HFF-Myc (cell line): ENCODE measurements around the gene GALNT9.

Experiments
- DNase-seq: peaks from one replicate; pipeline ENCODE4 v3.0.0-alpha.2; 2011; ENCODE audit warnings: low read depth; ENCODE audit errors: extremely low read depth
- H3K4me3 ChIP-seq: replicated peaks from 2 replicates; pipeline ENCODE4 v1.5.1; 2011; ENCODE audit warnings: low read depth, mild to moderate bottlenecking, control low read depth, low read length
- TF ChIP-seq, protein P1 (sequence below): IDR thresholded peaks from 2 replicates; pipeline ENCODE4 v1.5.1; 2012; ENCODE audit warnings: mild to moderate bottlenecking, low read depth, low read length, control low read depth; ENCODE audit errors: missing control alignments

Gene GALNT9

DNA sequence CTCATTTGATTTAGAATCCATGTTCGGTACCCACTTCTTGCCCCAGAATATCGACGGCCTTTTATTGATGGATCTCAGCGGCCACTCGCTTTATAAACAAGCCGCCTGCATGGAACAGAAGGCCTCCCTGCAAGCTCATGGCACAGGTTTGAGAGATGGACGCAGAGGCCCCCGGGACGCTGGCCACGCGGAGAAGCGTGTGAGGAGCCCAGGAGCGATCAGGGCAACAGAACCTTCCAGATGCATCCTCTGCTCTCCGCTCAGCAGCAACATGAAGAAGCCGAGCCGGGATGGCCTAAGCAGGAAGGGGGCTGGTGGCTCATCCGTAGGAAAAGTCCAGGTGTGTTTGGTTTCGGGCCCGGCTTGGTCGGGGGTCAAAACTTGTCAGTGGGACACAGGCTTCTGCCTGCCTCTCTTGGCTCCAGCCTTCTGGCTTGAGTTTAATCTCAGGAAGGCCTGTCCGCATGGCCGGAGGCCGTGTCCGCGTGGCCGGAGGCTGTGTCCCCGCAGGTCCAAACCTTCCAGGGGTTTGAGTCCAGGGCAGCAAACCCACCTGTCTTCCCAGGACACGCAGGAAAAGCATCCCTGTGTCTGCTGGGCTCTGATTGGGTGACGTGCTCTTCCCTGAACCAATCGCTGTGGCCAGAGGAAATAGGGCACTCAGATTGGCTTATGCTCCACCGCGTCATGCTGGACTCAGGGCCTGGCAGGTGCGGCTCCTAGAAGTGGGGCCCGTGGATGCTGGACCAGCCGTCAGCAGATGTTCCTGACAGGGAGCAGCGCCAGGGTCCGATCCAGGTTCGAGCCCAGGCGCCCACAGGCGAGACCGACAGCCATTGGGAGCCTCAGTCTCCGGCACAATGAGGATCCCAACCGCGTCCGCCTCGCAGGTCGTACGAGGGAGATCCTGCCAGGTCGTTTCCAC, 65.0 kb downstream of the GALNT9 start:
- TF ChIP-seq, protein P1, sequence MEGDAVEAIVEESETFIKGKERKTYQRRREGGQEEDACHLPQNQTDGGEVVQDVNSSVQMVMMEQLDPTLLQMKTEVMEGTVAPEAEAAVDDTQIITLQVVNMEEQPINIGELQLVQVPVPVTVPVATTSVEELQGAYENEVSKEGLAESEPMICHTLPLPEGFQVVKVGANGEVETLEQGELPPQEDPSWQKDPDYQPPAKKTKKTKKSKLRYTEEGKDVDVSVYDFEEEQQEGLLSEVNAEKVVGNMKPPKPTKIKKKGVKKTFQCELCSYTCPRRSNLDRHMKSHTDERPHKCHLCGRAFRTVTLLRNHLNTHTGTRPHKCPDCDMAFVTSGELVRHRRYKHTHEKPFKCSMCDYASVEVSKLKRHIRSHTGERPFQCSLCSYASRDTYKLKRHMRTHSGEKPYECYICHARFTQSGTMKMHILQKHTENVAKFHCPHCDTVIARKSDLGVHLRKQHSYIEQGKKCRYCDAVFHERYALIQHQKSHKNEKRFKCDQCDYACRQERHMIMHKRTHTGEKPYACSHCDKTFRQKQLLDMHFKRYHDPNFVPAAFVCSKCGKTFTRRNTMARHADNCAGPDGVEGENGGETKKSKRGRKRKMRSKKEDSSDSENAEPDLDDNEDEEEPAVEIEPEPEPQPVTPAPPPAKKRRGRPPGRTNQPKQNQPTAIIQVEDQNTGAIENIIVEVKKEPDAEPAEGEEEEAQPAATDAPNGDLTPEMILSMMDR: no peak
- H3K4me3 ChIP-seq: no peak overlapping the region
- no peak for DNase-seq

DNA sequence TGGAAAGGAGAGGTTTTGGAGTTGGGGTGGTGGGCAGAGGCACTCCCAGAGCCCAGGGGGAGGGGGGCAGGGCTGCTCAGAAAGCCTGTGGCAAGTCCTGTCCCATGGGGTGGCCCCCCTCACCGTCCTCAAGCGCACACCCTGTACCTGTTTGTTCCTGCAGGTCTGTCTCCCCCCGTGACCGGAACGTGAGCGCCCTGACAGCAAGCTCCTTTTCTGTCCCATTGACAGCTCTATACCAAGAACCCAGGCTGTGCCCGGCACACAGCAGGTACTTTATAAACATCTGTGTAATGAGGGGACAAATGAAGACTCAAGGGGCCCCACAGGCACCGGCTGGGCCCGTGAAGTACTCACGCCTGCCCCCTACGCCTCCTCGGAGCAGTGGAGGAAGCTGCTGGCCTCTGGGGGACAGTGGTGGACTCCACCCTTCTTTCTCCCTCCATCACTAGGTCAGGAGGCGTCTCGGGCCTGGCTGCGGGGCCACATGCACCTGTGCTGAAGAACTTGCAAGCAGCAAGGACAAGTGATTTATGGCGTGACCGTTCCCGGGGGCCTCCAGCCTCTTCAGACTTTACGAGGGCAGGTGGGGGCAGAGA, 65.8 kb downstream of the GALNT9 start:
- no peak overlapping the region for H3K4me3 ChIP-seq
- no peak for DNase-seq
- TF ChIP-seq, protein P1: no peak

DNA sequence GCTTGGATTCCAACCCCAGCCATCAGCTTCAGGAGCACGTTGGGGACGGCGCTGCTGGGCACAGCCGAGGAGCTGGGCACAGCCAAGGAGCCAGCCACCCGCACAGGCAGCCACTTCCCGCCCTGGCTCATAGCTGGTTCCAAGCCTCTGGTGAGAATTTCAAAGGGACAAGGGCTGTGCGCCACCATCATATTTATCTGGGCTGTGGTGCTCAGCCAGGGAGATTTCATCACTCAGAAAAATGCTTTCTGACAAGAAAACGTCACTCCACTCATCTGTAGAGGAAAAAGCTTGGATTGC, 66.4 kb downstream of the GALNT9 start:
- DNase-seq: no peak
- TF ChIP-seq, protein P1: no peak
- no peak overlapping the region for H3K4me3 ChIP-seq

DNA sequence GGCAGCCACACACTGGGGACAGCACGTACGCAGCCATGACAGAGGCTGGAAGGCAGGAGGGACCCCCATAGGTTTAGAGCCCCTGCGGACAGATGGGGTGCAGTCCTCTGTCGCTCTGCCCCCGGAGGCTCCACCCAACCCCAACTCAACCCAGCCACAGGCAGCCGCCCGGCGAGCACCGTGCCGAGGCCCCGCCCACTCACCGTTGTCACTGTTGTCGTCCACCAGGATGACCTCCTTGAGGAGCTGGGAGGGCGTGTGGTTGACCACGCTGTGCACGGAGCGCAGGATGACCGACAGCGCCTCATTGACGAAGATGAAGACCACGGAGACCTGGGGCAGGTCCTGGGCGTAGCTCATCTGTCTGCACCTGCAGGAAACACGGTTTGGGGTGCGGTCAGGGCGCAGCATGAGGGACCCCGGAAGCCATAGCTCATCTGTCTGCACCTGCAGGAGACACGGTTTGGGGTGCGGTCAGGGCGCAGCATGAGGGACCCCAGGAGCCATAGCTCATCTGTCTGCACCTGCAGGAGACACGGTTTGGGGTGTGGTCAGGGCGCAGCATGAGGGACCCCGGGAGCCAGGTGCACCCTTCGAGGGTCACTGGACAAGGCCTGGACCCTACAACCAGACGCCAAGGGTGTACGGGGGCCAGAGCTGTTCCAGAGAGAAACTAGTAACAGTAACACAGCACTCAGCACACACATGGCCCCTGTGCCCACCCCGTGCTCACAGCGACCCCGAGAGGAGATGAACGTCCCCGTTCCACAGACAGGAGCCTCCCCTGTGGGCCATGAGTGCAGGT, 66.9 kb downstream of the GALNT9 start:
- DNase-seq: no peak
- TF ChIP-seq, protein P1: no peak
- H3K4me3 ChIP-seq: no peak overlapping the region

DNA sequence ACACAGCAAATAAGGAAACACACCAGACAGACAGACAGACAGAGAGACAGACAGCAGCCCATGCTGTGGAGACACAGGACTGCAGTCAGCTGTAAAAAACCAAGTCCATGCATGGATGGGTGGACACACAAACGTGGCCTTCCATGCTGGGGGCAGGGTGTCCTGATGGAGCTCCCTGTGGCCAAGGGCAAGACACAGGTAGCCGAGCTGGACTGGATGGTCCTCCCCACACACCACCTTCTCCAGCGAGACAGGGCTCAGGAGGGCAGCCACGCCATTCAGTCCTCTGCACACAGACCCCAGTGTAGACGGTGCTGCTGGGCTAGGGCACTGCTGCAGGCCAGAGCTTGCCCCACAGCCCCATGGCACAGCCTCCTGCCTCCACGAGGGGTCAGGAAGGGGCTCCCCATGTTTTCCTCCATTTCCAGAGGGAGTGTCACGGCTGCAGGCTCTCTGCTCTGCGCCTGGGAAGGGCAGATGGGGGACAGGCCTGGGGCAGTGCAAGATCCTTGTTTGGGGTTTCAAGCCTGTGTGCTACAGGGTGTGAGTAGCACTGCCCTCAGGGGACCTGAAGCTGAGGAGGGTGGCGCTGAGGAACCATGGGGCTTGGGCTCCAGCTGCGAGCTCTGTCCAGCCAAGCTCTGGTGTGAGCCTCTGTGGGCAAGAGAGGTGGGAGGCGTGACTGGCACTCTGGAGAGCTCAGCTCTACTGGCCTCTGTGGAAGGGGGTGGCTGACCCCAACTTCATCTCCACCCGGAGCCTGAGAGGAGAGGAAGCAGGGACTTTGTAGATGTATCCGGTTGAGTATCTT, 67.9 kb downstream of the GALNT9 start:
- no peak for DNase-seq
- TF ChIP-seq, protein P1: no peak

DNA sequence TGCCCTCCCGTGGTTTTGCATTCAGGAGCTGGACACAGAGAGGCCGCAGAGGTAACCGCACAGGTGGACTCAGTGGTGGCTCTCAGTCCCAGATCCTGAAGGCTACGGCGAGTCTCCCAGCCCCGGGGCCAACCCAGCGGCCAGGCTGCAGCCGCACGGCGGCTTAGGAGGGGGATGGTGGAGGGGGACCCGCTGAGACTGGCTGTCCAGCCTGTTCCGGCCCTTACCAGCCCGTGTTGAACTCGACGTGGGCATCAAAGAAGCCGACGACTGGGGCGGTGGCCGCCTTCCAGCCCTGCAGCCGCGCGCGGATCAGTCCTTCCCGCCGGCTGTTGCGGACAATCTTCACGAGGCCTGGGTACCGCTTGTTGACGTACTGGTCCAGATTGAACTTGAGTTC, 68.7 kb downstream of the GALNT9 start:
- TF ChIP-seq, protein P1: no peak
- no peak overlapping the region for H3K4me3 ChIP-seq

More for the DNA sequence above, 67.9 kb downstream of the GALNT9 start:
- H3K4me3 ChIP-seq: no peak overlapping the region

More for the DNA sequence above, 68.7 kb downstream of the GALNT9 start:
- DNase-seq: no peak
